GM12892 (cell line): ENCODE data around the gene ALG9.

Experiments
- POLR2A ChIP-seq: IDR thresholded peaks from 2 replicates; pipeline ENCODE4 v1.6.1; 2011; ENCODE audit warnings: low read depth, low read length, control low read depth
- POLR2AphosphoS5 ChIP-seq: IDR thresholded peaks from 2 replicates; pipeline ENCODE4 v1.6.1; 2011; ENCODE audit warnings: low read depth, low read length, control low read depth

DNA sequence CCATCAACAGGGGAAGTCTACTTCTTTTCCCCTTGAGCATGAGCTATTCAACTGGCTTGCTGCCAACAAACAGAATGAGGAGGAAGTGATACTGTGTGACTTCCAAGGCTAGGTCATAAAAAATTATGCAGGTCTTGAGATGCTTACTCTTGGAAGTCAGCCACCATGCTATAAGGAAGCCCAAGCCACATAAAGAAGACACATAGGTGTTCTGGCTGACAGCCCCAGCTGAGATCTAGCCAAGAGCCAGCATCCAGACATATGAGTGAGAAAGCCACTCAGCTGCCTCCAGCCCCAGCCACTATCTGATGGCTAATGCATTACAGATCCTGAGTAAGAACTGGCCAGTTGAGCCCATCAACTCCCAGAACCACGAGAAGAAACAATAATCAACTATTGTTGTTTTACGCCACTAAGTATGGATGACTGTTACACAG is 74.2 kb downstream of the ALG9 start:
- TF ChIP-seq POLR2A (no peak), POLR2AphosphoS5 (no peak)
